Thymus (tissue), 11 donors: ENCODE data around the gene CDC6. TPM values are rescaled to one million over a fixed set of nuclear protein-coding genes. Genes with fewer than 3 reads are reported as not detected.

ENCODE experiments used
- DNase-seq, 9 donors: peaks; one replicate each; pipeline ENCODE4 v3.0.0-alpha.2; 2013; ENCODE audit warnings: low spot score in 9 of 9, low read depth in 6 of 9, missing footprints in 1 of 9
- H3K27ac ChIP-seq, 2 donors: one replicate each; pipeline ENCODE4 v1.5.1; 2013; ENCODE audit warnings: control low read depth in 1 of 2, low read depth in 1 of 2, low read length in 1 of 2, mild to moderate bottlenecking in 1 of 2, moderate library complexity in 1 of 2
- H3K27me3 ChIP-seq, 2 donors: one replicate each; pipeline ENCODE4 v1.5.1; 2013; ENCODE audit warnings: low read length in 1 of 2; ENCODE audit not compliant: control insufficient read depth in 2 of 2, insufficient read depth in 1 of 2
- H3K36me3 ChIP-seq, 2 donors: one replicate each; pipeline ENCODE4 v1.5.1; 2013; ENCODE audit warnings: low read length in 1 of 2, mild to moderate bottlenecking in 1 of 2, moderate library complexity in 1 of 2; ENCODE audit not compliant: control insufficient read depth in 2 of 2, insufficient read depth in 2 of 2
- H3K4me1 ChIP-seq, 2 donors: one replicate each; pipeline ENCODE4 v1.5.1; 2013; ENCODE audit warnings: low read length in 2 of 2; ENCODE audit not compliant: control insufficient read depth in 2 of 2, insufficient read depth in 2 of 2
- H3K4me3 ChIP-seq, 2 donors: one replicate each; pipeline ENCODE4 v1.5.1; 2013; ENCODE audit warnings: low read length in 2 of 2, control low read depth in 1 of 2, mild to moderate bottlenecking in 1 of 2
- H3K9me3 ChIP-seq, 2 donors: one replicate each; pipeline ENCODE4 v1.5.1; 2013; ENCODE audit warnings: low read length in 1 of 2, mild to moderate bottlenecking in 1 of 2; ENCODE audit not compliant: control insufficient read depth in 2 of 2, insufficient read depth in 1 of 2
- whole genome bisulfite sequencing: extraction: QIAGEN DNeasy Blood & Tissue Kit; methylation state at CpG from one replicate; pipeline ENCODE4 v1.1.7; 2013; 5-methylcytosine and 5-hydroxymethylcytosine counted together
- polyA plus RNA-seq: library from polyadenylated mRNA; stranded (reverse); fragments of 200-250 nt; gene quantifications from one replicate; pipeline ENCODE4 v1.2.3, GENCODE V29; 2013
- total RNA-seq: library from RNA; stranded (reverse); fragments of 120-200 nt; gene quantifications from one replicate; pipeline ENCODE4 v1.2.4, GENCODE V29; 2013
- donor health status: healthy.

The CDC6 gene
- total and polyA plus RNA-seq, 2 donors: 1.3 to 24.5 TPM

DNA sequence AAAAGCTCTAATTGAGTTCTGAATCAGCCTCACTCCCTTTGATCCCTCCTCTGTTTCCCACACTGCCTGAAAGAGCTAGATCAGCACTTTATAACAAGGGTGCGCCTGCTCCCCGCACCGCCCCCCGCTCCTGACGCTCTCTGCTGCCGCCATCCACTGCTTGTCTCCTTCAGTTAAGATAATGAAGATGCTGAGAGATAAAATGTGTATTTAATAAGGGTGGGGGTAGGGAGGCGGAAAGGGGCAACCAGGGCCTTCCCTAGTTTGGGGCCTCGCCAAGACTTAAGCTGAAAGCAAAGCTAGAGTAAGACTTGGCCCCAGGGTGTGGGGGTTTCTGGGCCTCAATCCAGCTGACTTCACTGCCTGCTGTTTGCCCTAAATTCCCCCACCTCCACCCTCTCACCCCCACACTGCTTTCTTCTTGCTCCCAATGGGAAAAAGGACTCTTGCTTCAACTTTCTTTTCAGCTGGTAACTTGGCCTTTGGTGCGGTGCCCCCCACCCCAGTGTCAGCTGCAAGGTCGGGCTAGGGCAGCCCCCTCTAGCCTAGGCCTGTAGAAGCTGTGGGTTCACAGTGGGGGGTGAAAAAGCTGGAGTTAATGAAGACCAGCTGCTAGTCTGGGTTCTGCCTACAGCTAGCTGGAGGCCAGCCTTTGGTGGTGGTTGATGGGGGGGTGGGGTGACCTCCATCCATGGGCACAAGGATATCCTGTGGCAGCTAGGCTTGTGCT, 19.5 kb downstream of the CDC6 start:
- peak in 1 of 9 donors; percentile 55 for DNase-seq
- H3K27ac ChIP-seq: peak overlapping the region in 1 of 2 donors; percentile 70
- 66% methylated on average over 10 of the region's 10 CpGs for WGBS
- no peak overlapping the region for H3K4me3 ChIP-seq
- peaks cover 27 to 89% of the 10 kb centered on the region in 2 donors for H3K4me1 ChIP-seq
- no peaks in the 10 kb centered on the region for H3K27me3 ChIP-seq
- no peaks in the 10 kb centered on the region for H3K9me3 ChIP-seq
- H3K36me3 ChIP-seq: peaks cover 0 to 22% of the 10 kb centered on the region in 2 donors

GRCh38 chr17:40307740-40308239, 20.1 kb downstream of the CDC6 start:
- Histone ChIP-seq H3K36me3 (peaks cover 0 to 17% of the 10 kb centered on the region in 2 donors), H3K9me3 (no peaks in the 10 kb centered on the region), H3K27ac (peak overlapping the region in 1 of 2 donors; percentile 70), H3K4me3 (no peak overlapping the region), H3K4me1 (peaks cover 29 to 95% of the 10 kb centered on the region in 2 donors), H3K27me3 (no peaks in the 10 kb centered on the region)
- WGBS: 35% methylated on average over 3 of the region's 3 CpGs
- DNase-seq: no peak

DNA sequence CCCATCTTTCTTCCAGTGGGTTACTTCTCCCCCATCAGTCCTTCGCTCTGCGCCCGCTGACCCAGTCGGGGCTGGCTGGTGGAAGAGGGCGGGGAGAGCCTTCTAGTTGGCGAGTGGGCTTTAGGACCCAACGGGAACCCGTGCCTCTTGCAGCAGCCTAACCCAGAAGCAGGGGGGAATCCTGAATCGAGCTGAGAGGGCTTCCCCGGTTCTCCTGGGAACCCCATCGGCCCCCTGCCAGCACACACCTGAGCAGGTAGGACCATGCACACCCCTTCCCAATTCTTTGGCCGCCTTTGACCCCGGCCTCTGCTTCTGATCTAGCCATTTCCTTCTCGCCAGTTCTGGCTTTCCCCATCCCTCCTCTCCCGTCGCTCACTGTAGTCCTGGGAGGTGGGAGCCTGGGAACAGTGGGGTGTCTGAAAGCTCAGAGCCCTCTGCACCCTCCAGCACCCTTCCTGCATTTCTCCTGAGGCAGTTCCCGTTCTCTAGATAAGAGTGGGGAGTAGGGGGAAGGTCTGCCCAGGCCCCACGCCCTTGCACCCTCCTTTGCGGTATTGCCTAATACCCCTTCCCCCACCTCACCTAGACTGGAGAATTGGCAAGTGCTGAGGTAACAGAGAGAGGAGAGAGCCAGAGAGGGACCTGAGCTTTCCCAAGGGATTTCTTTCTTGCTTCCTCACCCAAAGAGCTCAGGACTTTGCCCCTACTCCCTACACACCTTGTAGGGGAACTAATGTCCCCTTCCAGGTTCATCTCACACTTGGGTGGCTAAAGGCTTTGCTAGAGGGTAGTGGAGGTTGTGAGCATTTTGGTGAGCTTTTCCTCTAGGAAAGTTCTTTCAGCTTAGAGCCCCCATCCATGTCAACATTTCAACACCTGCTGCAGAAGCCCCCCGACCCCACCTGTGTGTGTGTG, 21.6 kb downstream of the CDC6 start, which contains the start of gene RARA:
TSS of gene RARA (plus strand) at position 150 of the 918 bp plus-strand sequence. CDS start 22,039 bp downstream, outside the sequence.
- DNase-seq: peak in 1 of 9 donors; percentile 75
- Histone ChIP-seq H3K36me3 (peaks cover 0 to 2% of the 10 kb centered on the region in 2 donors), H3K27ac (peak within 1 kb of the TSS in 1 of 2 donors; percentile 15), H3K4me3 (peak within 1 kb of the TSS; percentile 36 to 54), H3K27me3 (no peaks in the 10 kb centered on the region), H3K9me3 (no peaks in the 10 kb centered on the region), H3K4me1 (peaks cover 25 to 94% of the 10 kb centered on the region in 2 donors)
- WGBS: 30% methylated on average over 20 of the region's 20 CpGs

DNA sequence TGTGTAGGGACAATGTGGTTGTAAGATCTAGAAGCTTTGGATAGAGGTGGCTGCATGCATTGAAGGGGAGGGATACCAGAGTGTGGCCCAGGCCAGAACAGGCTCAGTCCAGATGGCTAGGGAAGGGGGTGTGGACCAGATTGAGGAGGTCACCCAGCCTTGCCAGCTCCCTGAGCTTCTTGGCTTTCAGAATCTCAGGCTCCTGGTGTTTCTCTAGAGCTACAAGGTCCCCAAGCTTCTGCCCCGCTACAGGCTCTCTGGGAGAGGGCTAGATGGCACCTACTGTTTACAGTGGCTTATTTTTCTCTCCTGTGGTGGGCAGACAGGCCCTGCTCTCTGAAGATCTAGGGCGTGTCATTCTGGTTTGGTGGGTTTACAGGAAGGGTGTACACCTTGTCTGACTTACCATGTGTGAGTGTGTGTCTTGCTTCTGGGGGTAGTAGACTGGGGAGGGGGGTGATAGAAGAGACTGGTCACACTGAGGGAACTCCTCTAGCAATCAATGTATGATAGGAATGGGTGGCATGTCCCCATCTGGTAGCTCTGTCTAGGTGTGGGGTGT, 22.4 kb downstream of the CDC6 start:
- H3K9me3 ChIP-seq: no peaks in the 10 kb centered on the region
- no peak overlapping the region for H3K27ac ChIP-seq
- H3K36me3 ChIP-seq: no peaks in the 10 kb centered on the region
- no peak for DNase-seq
- H3K4me3 ChIP-seq: no peak overlapping the region
- peaks cover 31 to 93% of the 10 kb centered on the region in 2 donors for H3K4me1 ChIP-seq
- no peaks in the 10 kb centered on the region for H3K27me3 ChIP-seq
- 88% methylated on average over 2 of the region's 2 CpGs for WGBS

- no peak for DNase-seq
- 90% methylated on average over 7 of the region's 7 CpGs for WGBS
- no peaks in the 10 kb centered on the region for H3K36me3 ChIP-seq
- H3K9me3 ChIP-seq: no peaks in the 10 kb centered on the region
- no peak overlapping the region for H3K4me3 ChIP-seq
- no peak overlapping the region for H3K27ac ChIP-seq
- no peaks in the 10 kb centered on the region for H3K27me3 ChIP-seq
- H3K4me1 ChIP-seq: peaks cover 40 to 97% of the 10 kb centered on the region in 2 donors
Observed at GRCh38 chr17:40310882-40311391, 23.3 kb downstream of the CDC6 start.

- Histone ChIP-seq H3K36me3 (no peaks in the 10 kb centered on the region), H3K4me1 (peaks cover 41 to 97% of the 10 kb centered on the region in 2 donors), H3K4me3 (no peak overlapping the region), H3K27ac (no peak overlapping the region), H3K9me3 (no peaks in the 10 kb centered on the region), H3K27me3 (peaks cover 0 to under 1% of the 10 kb centered on the region in 2 donors)
- WGBS: 50% methylated on average over 2 of the region's 2 CpGs
- no peak for DNase-seq
Observed at GRCh38 chr17:40311575-40311974, 23.9 kb downstream of the CDC6 start.

GRCh38 chr17:40312131-40312731, 24.6 kb downstream of the CDC6 start:
- Histone ChIP-seq H3K27me3 (peaks cover 0 to 6% of the 10 kb centered on the region in 2 donors), H3K27ac (no peak overlapping the region), H3K4me3 (no peak overlapping the region)

GRCh38 chr17:40312893-40313667, 25.4 kb downstream of the CDC6 start:
- peak in 1 of 9 donors; percentile 11 for DNase-seq
- WGBS: 69% methylated on average over 4 of the region's 4 CpGs
- Histone ChIP-seq H3K9me3 (no peaks in the 10 kb centered on the region), H3K4me3 (no peak overlapping the region), H3K36me3 (no peaks in the 10 kb centered on the region), H3K27me3 (peaks cover 0 to 6% of the 10 kb centered on the region in 2 donors), H3K27ac (no peak overlapping the region), H3K4me1 (peaks cover 42 to 97% of the 10 kb centered on the region in 2 donors)

More at GRCh38 chr17:40312131-40312731, 24.6 kb downstream of the CDC6 start:
- H3K9me3 ChIP-seq: no peaks in the 10 kb centered on the region
- DNase-seq: no peak
- peaks cover 41 to 97% of the 10 kb centered on the region in 2 donors for H3K4me1 ChIP-seq
- WGBS: 76% methylated on average over 7 of the region's 7 CpGs
- H3K36me3 ChIP-seq: no peaks in the 10 kb centered on the region
